ENCODE results near the gene SQSTM1.

The SQSTM1 gene

GRCh38 chr5:179776411-179776938 lies 44.2 kb upstream of the SQSTM1 start:
- no peak for DNase-seq
- Mint-ChIP-seq H3K27me3 (ENCODE audit: low read depth, poor library complexity) (peaks cover 4% of the 10 kb centered on the region), H3K27ac (no peak overlapping the region), H3K36me3 (ENCODE audit: low read depth) (peaks cover 84% of the 10 kb centered on the region), H3K9me3 (no peaks in the 10 kb centered on the region), H3K4me1 (no peaks in the 10 kb centered on the region), H3K4me3 (no peak overlapping the region)
- TF ChIP-seq CTCF (IDR thresholded peaks at IDR 0.05) = no peak

DNA sequence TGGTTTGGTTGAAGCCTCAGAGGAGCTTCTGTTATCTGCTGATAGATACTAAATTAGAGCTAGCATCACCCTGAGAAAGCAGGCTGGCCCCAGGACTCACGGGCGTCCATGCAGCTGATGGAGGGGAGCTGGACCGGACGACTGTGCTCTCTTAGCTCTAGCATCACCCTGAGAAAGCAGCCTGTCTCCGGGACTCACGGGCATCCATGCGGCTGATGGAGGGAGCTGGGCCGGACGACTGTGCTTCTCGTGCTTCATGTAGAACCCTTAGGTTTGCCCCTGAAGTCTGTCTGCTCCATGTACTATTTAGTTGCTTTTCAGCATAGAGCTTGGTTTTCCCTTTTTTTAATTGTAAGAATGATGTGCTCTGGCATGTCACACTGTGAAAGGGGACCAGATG lies 43.2 kb upstream of the SQSTM1 start:
- no peak for DNase-seq
- peak overlapping the region; percentile 89 for H3K27ac Mint-ChIP-seq
- no peak overlapping the region for H3K4me3 Mint-ChIP-seq
- peaks cover 6% of the 10 kb centered on the region for H3K27me3 Mint-ChIP-seq (ENCODE audit: low read depth, poor library complexity)
- H3K36me3 Mint-ChIP-seq (ENCODE audit: low read depth) = peaks cover 83% of the 10 kb centered on the region
- TF ChIP-seq CTCF (IDR thresholded peaks at IDR 0.05) = no peak
- peaks cover 3% of the 10 kb centered on the region for H3K4me1 Mint-ChIP-seq
- no peaks in the 10 kb centered on the region for H3K9me3 Mint-ChIP-seq

GRCh38 chr5:179777909-179778308 lies 42.8 kb upstream of the SQSTM1 start:
- no peak for TF ChIP-seq CTCF (IDR thresholded peaks at IDR 0.05)
- Mint-ChIP-seq H3K4me1 (peaks cover 7% of the 10 kb centered on the region), H3K27ac (peak overlapping the region; percentile 89), H3K27me3 (ENCODE audit: low read depth, poor library complexity) (peaks cover 6% of the 10 kb centered on the region), H3K36me3 (ENCODE audit: low read depth) (peaks cover 83% of the 10 kb centered on the region), H3K4me3 (no peak overlapping the region), H3K9me3 (no peaks in the 10 kb centered on the region)
- DNase-seq = no peak

GRCh38 chr5:179778591-179778990 lies 42.1 kb upstream of the SQSTM1 start:
- Mint-ChIP-seq H3K27me3 (ENCODE audit: low read depth, poor library complexity) (peaks cover 6% of the 10 kb centered on the region), H3K27ac (no peak overlapping the region), H3K4me1 (peaks cover 8% of the 10 kb centered on the region), H3K9me3 (no peaks in the 10 kb centered on the region), H3K4me3 (no peak overlapping the region), H3K36me3 (ENCODE audit: low read depth) (peaks cover 83% of the 10 kb centered on the region)
- no peak for TF ChIP-seq CTCF (IDR thresholded peaks at IDR 0.05)
- no peak for DNase-seq

DNA sequence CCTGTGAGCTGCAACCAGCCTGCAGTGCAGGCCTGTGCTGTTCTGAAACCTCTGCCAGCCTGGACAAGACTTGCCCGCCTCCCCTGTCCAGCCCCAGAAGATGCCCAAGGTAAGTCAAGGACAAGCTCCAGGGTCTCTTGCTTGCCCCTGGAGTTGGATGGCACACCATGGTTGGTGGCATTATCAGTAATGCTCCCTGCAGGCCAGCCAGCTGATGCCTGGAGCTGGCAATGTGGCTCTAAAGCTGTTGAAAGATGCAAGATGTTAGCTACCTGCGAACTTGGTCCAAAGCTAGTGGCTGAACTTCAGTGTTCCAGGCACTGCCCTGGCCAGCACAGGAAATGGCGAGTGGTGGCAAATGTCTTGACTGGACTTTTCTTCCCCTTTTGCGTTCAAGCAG lies 40.9 kb upstream of the SQSTM1 start:
- H3K9me3 Mint-ChIP-seq = no peaks in the 10 kb centered on the region
- H3K4me1 Mint-ChIP-seq = peaks cover 8% of the 10 kb centered on the region
- no peak overlapping the region for H3K27ac Mint-ChIP-seq
- TF ChIP-seq CTCF (IDR thresholded peaks at IDR 0.05) = no peak
- peaks cover 6% of the 10 kb centered on the region for H3K27me3 Mint-ChIP-seq (ENCODE audit: low read depth, poor library complexity)
- peaks cover 85% of the 10 kb centered on the region for H3K36me3 Mint-ChIP-seq (ENCODE audit: low read depth)
- no peak for DNase-seq
- no peak overlapping the region for H3K4me3 Mint-ChIP-seq

GRCh38 chr5:179780362-179780761 lies 40.3 kb upstream of the SQSTM1 start:
- Mint-ChIP-seq H3K4me3 (no peak overlapping the region), H3K9me3 (no peaks in the 10 kb centered on the region), H3K4me1 (peaks cover 8% of the 10 kb centered on the region), H3K27me3 (ENCODE audit: low read depth, poor library complexity) (peaks cover 6% of the 10 kb centered on the region), H3K36me3 (ENCODE audit: low read depth) (peaks cover 87% of the 10 kb centered on the region), H3K27ac (peak overlapping the region; percentile 21)
- no peak for DNase-seq
- no peak for TF ChIP-seq CTCF (IDR thresholded peaks at IDR 0.05)

Measured in nephron progenitor cell (in vitro differentiated cells).